Vagina (tissue), 2 donors: ENCODE results near the gene TSHZ1. TPM values are rescaled to one million over a fixed set of nuclear protein-coding genes. Genes with fewer than 3 reads are reported as not detected.
A peak's percentile ranks its signal among the peaks of the same experiment; 100 is the strongest.

Experiments
- DNase-seq, 2 donors: peaks; one replicate each; pipeline ENCODE4 v3.0.0-alpha.2; 2017; ENCODE audit errors: extremely low spot score in 2 of 2
- H3K27ac ChIP-seq: fragments of 200-600 bp; sonication (generic); one replicate; pipeline ENCODE4 v1.5.1; 2019
- H3K27me3 ChIP-seq: fragments of 200-600 bp; sonication (generic); one replicate; pipeline ENCODE4 v1.5.1; 2019
- H3K36me3 ChIP-seq, 2 donors: fragments of 200-600 bp; sonication (generic); one replicate each; pipeline ENCODE4 v1.5.1; 2017 to 2019
- H3K4me1 ChIP-seq: fragments of 200-600 bp; sonication (generic); one replicate; pipeline ENCODE4 v1.5.1; 2019
- H3K4me3 ChIP-seq, 2 donors: fragments of 200-600 bp; sonication (generic); 1 replicate in 1 of 2; 2 replicates in 1 of 2; pipeline ENCODE4 v1.5.1; 2016 to 2019
- H3K9me3 ChIP-seq: fragments of 200-600 bp; sonication (generic); one replicate; pipeline ENCODE4 v1.5.1; 2019
- POLR2A ChIP-seq, 2 donors: fragments of 450-650 bp; IDR thresholded peaks; one replicate each; pipeline ENCODE4 v1.6.1; 2017; ENCODE audit warnings: antibody characterized with exemption in 2 of 2, mild to moderate bottlenecking in 2 of 2, moderate library complexity in 2 of 2
- POLR2AphosphoS5 ChIP-seq, 2 donors: sonication (generic); formaldehyde crosslinking; IDR thresholded peaks; one replicate each; pipeline ENCODE4 v1.9.0; 2017; ENCODE audit warnings: antibody characterized with exemption in 2 of 2, mild to moderate bottlenecking in 2 of 2, low read depth in 1 of 2; ENCODE audit not compliant: insufficient read depth in 1 of 2
- intact Hi-C: fragments of 100-400 bp; cut with DNase I; formaldehyde crosslinking; loops from one replicate; pipeline ENCODE4 v1.15.1; 2023
- total RNA-seq: library from RNA; depleted of rRNA; stranded (reverse); fragments of >200 nt; gene quantifications from one replicate; pipeline ENCODE4 v1.2.3, GENCODE V29; 2016
- TF ChIP-seq, protein P1 (sequence below), 3 experiments: fragments of 450-650 bp in 2 of 3; fragments of 200-600 bp in 1 of 3; sonication (generic) in 1 of 3; IDR thresholded peaks; one replicate each; pipeline ENCODE4 v1.5.1; 2017 to 2019; ENCODE audit warnings: antibody characterized with exemption in 3 of 3, mild to moderate bottlenecking in 2 of 3, moderate library complexity in 2 of 3

TSHZ1 gene, protein sequence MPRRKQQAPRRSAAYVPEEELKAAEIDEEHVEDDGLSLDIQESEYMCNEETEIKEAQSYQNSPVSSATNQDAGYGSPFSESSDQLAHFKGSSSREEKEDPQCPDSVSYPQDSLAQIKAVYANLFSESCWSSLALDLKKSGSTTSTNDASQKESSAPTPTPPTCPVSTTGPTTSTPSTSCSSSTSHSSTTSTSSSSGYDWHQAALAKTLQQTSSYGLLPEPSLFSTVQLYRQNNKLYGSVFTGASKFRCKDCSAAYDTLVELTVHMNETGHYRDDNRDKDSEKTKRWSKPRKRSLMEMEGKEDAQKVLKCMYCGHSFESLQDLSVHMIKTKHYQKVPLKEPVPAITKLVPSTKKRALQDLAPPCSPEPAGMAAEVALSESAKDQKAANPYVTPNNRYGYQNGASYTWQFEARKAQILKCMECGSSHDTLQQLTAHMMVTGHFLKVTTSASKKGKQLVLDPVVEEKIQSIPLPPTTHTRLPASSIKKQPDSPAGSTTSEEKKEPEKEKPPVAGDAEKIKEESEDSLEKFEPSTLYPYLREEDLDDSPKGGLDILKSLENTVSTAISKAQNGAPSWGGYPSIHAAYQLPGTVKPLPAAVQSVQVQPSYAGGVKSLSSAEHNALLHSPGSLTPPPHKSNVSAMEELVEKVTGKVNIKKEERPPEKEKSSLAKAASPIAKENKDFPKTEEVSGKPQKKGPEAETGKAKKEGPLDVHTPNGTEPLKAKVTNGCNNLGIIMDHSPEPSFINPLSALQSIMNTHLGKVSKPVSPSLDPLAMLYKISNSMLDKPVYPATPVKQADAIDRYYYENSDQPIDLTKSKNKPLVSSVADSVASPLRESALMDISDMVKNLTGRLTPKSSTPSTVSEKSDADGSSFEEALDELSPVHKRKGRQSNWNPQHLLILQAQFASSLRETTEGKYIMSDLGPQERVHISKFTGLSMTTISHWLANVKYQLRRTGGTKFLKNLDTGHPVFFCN (N-terminal part only)
- total RNA-seq = 23.3 TPM

DNA sequence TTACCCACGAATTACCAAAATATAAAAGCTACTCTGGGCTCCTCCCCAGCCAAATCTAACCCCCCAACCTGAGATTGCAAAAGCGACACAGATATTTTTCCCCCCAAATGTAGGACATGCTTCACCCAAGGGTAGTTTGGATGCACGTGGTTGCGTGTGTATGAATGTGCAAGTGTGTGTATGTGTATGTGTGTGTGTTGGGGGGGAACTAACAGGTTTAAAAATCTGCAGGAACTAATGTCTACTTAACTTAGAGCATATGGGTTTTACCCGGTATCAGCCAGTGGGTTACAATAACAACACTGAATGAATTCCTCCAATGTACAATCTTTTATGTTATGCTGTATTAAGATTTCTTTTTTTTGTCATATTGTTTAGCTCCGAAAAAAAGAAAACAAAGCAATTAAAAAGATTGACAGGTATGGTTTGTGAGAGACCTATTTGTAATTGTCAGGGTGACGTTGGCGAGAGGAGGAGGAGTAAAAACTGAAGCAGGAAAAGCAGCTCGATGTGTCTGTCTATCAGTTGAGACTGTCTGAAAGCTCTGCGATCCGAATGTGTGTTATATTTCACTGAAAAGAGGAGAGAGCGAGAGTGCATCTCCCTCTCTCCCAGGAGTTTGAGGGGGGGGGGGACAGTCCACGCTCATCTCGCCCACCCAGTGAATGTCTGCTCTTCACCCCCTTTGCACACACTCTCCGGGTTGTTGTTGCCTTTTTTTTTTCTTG, at the start of gene TSHZ1:
Gene TSHZ1 (plus strand): TSS at position 524 of the 728 bp plus-strand sequence. CDS start 1,080 bp downstream, outside the sequence.
- Histone ChIP-seq H3K4me1 (peaks cover 55% of the 10 kb centered on the region), H3K4me3 (peak within 1 kb of the TSS; percentile 74 to 91), H3K36me3 (no peaks in the 10 kb centered on the region), H3K9me3 (no peaks in the 10 kb centered on the region), H3K27ac (peak within 1 kb of the TSS; percentile 96), H3K27me3 (no peaks in the 10 kb centered on the region)
- intact Hi-C loops = loop anchor here (5.0 kb wide), 1 partner anchor 42 kb away; no protein-coding TSS in a partner anchor
- DNase-seq = peak in 1 of 2 donors; percentile 90
- peak in 1 of 2 donors; percentile 89 for TF ChIP-seq POLR2A (IDR thresholded peaks at IDR 0.05)
- TF ChIP-seq, protein P1, sequence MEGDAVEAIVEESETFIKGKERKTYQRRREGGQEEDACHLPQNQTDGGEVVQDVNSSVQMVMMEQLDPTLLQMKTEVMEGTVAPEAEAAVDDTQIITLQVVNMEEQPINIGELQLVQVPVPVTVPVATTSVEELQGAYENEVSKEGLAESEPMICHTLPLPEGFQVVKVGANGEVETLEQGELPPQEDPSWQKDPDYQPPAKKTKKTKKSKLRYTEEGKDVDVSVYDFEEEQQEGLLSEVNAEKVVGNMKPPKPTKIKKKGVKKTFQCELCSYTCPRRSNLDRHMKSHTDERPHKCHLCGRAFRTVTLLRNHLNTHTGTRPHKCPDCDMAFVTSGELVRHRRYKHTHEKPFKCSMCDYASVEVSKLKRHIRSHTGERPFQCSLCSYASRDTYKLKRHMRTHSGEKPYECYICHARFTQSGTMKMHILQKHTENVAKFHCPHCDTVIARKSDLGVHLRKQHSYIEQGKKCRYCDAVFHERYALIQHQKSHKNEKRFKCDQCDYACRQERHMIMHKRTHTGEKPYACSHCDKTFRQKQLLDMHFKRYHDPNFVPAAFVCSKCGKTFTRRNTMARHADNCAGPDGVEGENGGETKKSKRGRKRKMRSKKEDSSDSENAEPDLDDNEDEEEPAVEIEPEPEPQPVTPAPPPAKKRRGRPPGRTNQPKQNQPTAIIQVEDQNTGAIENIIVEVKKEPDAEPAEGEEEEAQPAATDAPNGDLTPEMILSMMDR (IDR thresholded peaks at IDR 0.05) = no peak
- TF ChIP-seq POLR2AphosphoS5 (IDR thresholded peaks at IDR 0.05; ENCODE audit: insufficient read depth in 1 of 2, low read depth in 1 of 2) = peak in 1 of 2 donors; percentile 95

DNA sequence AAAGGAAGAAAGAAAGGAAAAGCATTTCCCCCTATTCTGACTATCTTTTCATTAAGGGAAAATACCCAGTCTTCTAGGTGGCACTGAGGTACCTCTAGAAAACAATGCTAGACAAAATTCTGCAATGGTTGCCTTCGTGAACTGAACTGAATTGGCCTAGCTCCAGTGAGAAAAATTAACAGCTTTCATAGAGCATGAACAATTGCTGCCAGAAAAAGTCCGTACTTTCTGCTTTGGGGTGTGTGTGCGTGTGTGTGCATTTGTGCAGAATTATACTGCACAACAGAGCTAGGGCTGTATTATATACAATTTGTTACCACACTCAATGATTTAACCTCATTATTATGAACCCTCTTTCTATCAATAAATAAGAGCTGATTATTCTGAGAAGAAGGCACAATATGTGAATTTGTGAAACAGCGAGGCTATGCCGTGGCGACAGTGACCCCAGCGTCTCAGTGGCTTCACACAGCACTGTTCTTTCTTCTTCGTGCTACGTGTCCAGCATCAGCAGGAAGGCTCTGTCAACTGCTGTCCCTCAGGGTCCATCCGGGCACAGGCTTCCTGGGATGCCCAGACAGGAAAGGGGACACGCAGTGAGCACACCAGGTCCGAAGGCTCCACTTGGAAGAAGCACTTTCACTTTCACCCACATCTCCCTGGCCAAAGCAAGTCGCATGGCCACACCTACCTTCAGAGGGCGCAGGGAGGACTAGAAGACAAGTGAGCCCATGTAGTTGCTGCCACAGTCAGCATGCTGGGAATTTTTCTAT, 49.2 kb upstream of the TSHZ1 start:
- H3K4me3 ChIP-seq = peak overlapping the region; percentile 15 to 36

DNA sequence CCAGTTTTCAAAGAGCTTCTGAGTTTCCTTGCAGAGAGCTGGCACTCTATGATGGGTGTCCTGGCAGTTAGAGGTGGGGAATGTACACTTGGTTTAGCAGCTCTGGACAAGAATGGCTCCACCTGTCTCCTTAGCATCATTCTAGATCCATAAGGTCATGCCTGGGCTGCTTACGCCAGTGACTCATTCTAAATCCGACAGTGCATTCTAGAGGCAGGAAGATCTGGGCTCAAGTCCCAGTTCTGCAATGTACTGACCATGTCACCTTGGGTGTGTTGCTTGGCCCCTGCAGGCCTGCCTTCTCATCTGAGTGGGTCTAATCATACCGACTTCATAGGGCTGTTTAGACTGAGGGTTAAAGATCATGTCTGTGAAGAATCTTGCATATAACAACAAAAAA, 48.1 kb upstream of the TSHZ1 start:
- Histone ChIP-seq H3K4me3 (no peak overlapping the region), H3K27me3 (no peaks in the 10 kb centered on the region), H3K9me3 (no peaks in the 10 kb centered on the region), H3K4me1 (no peaks in the 10 kb centered on the region), H3K27ac (no peak overlapping the region), H3K36me3 (no peaks in the 10 kb centered on the region)
- TF ChIP-seq POLR2AphosphoS5 (IDR thresholded peaks at IDR 0.05; ENCODE audit: insufficient read depth in 1 of 2, low read depth in 1 of 2) (no peak), POLR2A (IDR thresholded peaks at IDR 0.05) (no peak)
- TF ChIP-seq, protein P1 (IDR thresholded peaks at IDR 0.05) = no peak
- intact Hi-C loops = no loop called here
- no peak for DNase-seq

More for the DNA sequence above, 49.2 kb upstream of the TSHZ1 start:
- Histone ChIP-seq H3K36me3 (no peaks in the 10 kb centered on the region), H3K27me3 (no peaks in the 10 kb centered on the region), H3K9me3 (no peaks in the 10 kb centered on the region), H3K27ac (no peak overlapping the region), H3K4me1 (no peaks in the 10 kb centered on the region)
- DNase-seq = no peak
- TF ChIP-seq POLR2A (IDR thresholded peaks at IDR 0.05) = no peak
- TF ChIP-seq, protein P1 (IDR thresholded peaks at IDR 0.05) = no peak
- TF ChIP-seq POLR2AphosphoS5 (IDR thresholded peaks at IDR 0.05; ENCODE audit: insufficient read depth in 1 of 2, low read depth in 1 of 2) = no peak
- intact Hi-C loops = no loop called here

DNA sequence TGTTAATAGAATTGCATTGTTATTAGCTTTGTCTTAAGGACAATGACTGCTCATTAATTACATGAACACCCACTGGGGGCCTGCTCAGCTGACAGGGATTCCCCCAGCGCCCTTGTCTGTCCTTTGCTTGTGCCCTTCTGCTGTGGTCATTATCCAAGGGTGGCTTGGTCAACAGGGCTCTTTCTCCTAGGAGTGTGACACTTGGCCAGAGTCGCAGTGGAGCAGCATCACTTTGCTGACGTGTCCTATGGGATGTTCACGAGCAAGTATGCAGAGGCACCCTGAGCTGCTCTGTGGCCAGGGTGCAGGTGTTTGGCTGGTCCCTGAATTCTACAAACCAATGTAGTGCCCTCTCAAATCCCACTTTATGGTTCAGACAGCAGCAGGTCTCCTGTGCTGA, 47.6 kb upstream of the TSHZ1 start:
- Histone ChIP-seq H3K27me3 (no peaks in the 10 kb centered on the region), H3K9me3 (no peaks in the 10 kb centered on the region), H3K4me3 (no peak overlapping the region), H3K27ac (no peak overlapping the region), H3K4me1 (no peaks in the 10 kb centered on the region), H3K36me3 (no peaks in the 10 kb centered on the region)
- DNase-seq = no peak
- TF ChIP-seq POLR2AphosphoS5 (IDR thresholded peaks at IDR 0.05; ENCODE audit: insufficient read depth in 1 of 2, low read depth in 1 of 2) (no peak), POLR2A (IDR thresholded peaks at IDR 0.05) (no peak)
- TF ChIP-seq, protein P1 (IDR thresholded peaks at IDR 0.05) = no peak
- intact Hi-C loops = no loop called here
